Gastrocnemius medialis (tissue), 4 donors: ENCODE results near the gene ATG4D. TPM values are rescaled to one million over a fixed set of nuclear protein-coding genes. Genes with fewer than 3 reads are reported as not detected.

Source experiments
- ATAC-seq, 2 donors: fragments of 150-250 bp; one replicate each; pipeline ENCODE4 v1.9.1; 2016
- DNase-seq, 2 donors: peaks; one replicate each; pipeline ENCODE4 v3.0.0-alpha.2; 2019
- H3K27ac ChIP-seq, 4 donors: fragments of 200-600 bp; sonication (generic); 1 replicate in 1 of 4; 2 replicates in 3 of 4; pipeline ENCODE4 v1.5.1; 2016 to 2018; ENCODE audit warnings: mild to moderate bottlenecking in 2 of 4, moderate library complexity in 1 of 4
- H3K27me3 ChIP-seq, 3 donors: fragments of 200-600 bp; sonication (generic) in 2 of 3; 1 replicate in 1 of 3; 2 replicates in 2 of 3; pipeline versions ENCODE4 v1.5.1 to v1.6.0; 2016 to 2019; ENCODE audit warnings: mild to moderate bottlenecking in 1 of 3, moderate library complexity in 1 of 3
- H3K36me3 ChIP-seq, 2 donors: fragments of 200-600 bp; sonication (generic) in 1 of 2; one replicate each; pipeline ENCODE4 v1.5.1; 2017 to 2018
- H3K4me1 ChIP-seq, 2 donors: fragments of 200-600 bp; sonication (generic) in 1 of 2; one replicate each; pipeline ENCODE4 v1.5.1; 2016 to 2017; ENCODE audit warnings: mild to moderate bottlenecking in 2 of 2
- H3K4me3 ChIP-seq, 4 donors: fragments of 200-600 bp; sonication (generic) in 3 of 4; 1 replicate in 1 of 4; 2 replicates in 3 of 4; pipeline ENCODE4 v1.5.1; 2016 to 2019; ENCODE audit warnings: mild to moderate bottlenecking in 2 of 4
- H3K9me3 ChIP-seq, 3 donors: fragments of 200-600 bp; sonication (generic) in 2 of 3; 1 replicate in 1 of 3; 2 replicates in 2 of 3; pipeline ENCODE4 v1.5.1; 2016 to 2019
- POLR2A ChIP-seq, 2 donors: fragments of 450-650 bp; IDR thresholded peaks; one replicate each; pipeline ENCODE4 v1.6.1; 2017; ENCODE audit warnings: antibody characterized with exemption in 2 of 2, mild to moderate bottlenecking in 2 of 2, moderate library complexity in 2 of 2
- in situ Hi-C, 4 donors: fragments of 200-750 bp; cut with MboI; loops; one replicate each; pipeline versions ENCODE4 v1.15.0 to v1.8.0; 2017; ENCODE audit warnings: low sequenced_read_pairs in 4 of 4
- intact Hi-C: fragments of 100-400 bp; cut with DNase I; formaldehyde crosslinking; loops from one replicate; pipeline ENCODE4 v1.15.1; 2023; ENCODE audit warnings: low total_unique reads
- total RNA-seq, 4 donors: library from RNA; depleted of rRNA; stranded (reverse); fragments of >200 nt; gene quantifications; one replicate each; pipeline versions ENCODE4 v1.1.0 to v1.2.3, GENCODE V29; 2016
- TF ChIP-seq, protein P1 (sequence below), 5 experiments: fragments of 450-650 bp in 3 of 5; fragments of 200-600 bp in 2 of 5; sonication (generic) in 2 of 5; IDR thresholded peaks in 4 of 5; conservative IDR thresholded peaks in 1 of 5; 1 replicate in 4 of 5; 2 replicates in 1 of 5; pipeline ENCODE4 v1.5.1; 2016 to 2019; ENCODE audit warnings: antibody characterized with exemption in 5 of 5, mild to moderate bottlenecking in 3 of 5, moderate library complexity in 3 of 5

ATG4D gene
- total RNA-seq = 100 to 1,000 TPM in 2 of 4 donors, 10 to 100 TPM in 2; 67.6 to 127 (median 96.0) TPM

DNA sequence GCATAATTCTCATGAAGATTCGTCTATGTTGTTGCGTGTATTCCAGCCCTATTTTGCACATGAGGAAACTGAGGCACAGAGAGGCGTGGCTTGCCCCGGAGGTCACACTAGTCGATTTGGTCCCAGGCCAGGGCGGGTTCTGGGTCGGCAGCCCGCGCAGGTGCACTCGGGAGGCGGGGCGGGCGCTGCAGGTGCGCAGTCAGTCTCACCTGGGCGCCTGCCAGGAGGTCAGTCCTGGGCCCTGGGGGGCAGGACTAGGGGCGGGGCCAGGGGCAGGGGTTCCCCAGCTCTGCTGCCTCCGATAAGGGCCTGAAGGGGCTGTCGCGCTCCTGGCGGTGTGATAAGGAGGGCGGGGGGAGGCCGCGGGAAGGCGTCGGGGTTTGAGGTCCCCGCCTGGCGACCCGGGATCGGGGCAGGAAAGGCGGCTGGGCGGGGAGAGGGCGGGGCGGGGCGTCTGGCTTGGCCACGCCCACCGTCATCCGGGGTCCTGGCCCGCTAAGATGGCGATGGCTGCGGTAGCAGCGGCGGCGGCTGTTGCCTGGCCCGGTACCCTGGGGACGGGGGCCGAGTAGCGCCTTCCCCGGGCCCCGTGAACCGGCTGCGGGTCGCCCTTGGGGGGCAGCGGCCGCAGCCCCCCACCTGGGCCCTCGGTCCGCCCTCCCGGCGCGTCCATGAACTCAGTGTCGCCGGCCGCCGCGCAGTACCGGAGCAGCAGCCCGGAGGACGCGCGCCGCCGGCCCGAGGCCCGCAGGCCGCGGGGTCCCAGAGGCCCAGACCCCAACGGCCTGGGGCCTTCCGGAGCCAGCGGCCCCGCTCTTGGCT, at the start of gene ATG4D:
Gene ATG4D, plus strand, starts transcription at position 485 of the 822 bp plus-strand sequence. Its CDS starts 187 bp downstream, at position 672.
- peak; percentile 86 to 94 for ATAC-seq
- intact Hi-C loops = loop anchor here (1.0 to 2.0 kb wide), 2 partner anchors 23 to 41 kb away; partner anchors contain the start of genes KEAP1 and KRI1

DNA sequence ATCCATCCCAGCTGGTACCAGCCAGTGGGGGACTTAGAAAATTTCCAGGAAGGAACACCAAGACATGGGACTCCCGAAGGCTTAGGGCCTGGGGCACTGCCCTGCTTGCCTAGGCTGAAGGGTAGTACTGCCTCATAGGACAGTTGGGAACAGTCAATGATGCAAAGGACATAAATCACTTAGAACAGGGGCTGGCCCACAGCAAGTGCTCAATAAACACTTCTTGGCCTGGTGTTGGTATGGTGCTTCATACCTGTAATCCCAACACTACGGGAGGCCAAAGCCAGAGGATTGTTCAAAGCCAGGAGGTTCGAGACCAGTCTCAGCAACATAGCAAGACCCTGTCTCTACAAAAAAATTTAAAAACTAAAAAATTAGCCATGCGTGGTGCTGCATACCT, 46.3 kb upstream of the ATG4D start:
- in situ Hi-C loops = no loop called here
- TF ChIP-seq, protein P1, sequence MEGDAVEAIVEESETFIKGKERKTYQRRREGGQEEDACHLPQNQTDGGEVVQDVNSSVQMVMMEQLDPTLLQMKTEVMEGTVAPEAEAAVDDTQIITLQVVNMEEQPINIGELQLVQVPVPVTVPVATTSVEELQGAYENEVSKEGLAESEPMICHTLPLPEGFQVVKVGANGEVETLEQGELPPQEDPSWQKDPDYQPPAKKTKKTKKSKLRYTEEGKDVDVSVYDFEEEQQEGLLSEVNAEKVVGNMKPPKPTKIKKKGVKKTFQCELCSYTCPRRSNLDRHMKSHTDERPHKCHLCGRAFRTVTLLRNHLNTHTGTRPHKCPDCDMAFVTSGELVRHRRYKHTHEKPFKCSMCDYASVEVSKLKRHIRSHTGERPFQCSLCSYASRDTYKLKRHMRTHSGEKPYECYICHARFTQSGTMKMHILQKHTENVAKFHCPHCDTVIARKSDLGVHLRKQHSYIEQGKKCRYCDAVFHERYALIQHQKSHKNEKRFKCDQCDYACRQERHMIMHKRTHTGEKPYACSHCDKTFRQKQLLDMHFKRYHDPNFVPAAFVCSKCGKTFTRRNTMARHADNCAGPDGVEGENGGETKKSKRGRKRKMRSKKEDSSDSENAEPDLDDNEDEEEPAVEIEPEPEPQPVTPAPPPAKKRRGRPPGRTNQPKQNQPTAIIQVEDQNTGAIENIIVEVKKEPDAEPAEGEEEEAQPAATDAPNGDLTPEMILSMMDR (IDR thresholded peaks at IDR 0.05 in 4 of 5, conservative IDR thresholded peaks at IDR 0.05 in 1 of 5) = no peak
- TF ChIP-seq POLR2A (IDR thresholded peaks at IDR 0.05) = no peak
- peaks cover 33 to 57% of the 10 kb centered on the region in 2 donors for H3K4me1 ChIP-seq
- peak overlapping the region in 3 of 4 donors; percentile 20 to 100 (median 67) for H3K27ac ChIP-seq
- no peaks in the 10 kb centered on the region for H3K27me3 ChIP-seq
- no peak overlapping the region for H3K4me3 ChIP-seq
- DNase-seq (no peak), ATAC-seq (no peak)
- intact Hi-C loops = no loop called here
- H3K9me3 ChIP-seq = no peaks in the 10 kb centered on the region
- H3K36me3 ChIP-seq = peaks cover 0 to 54% of the 10 kb centered on the region in 2 donors

More for the DNA sequence above, at the start of gene ATG4D:
- TF ChIP-seq, protein P1 (IDR thresholded peaks at IDR 0.05 in 4 of 5, conservative IDR thresholded peaks at IDR 0.05 in 1 of 5) = no peak
- TF ChIP-seq POLR2A (IDR thresholded peaks at IDR 0.05) = peak; percentile 70 to 85
- H3K27me3 ChIP-seq = no peaks in the 10 kb centered on the region
- H3K4me1 ChIP-seq = peaks cover 15 to 18% of the 10 kb centered on the region in 2 donors
- peak; percentile 60 to 74 for DNase-seq
- peak within 1 kb of the TSS; percentile 89 to 96 (median 92) for H3K27ac ChIP-seq
- H3K4me3 ChIP-seq = peak within 1 kb of the TSS; percentile 68 to 94 (median 79)
- in situ Hi-C loops = loop anchor here in 1 of 4 donors (10.0 kb wide), 1 partner anchor 59 kb away; no protein-coding TSS in a partner anchor
- H3K9me3 ChIP-seq = no peaks in the 10 kb centered on the region
- peaks cover 0 to 28% of the 10 kb centered on the region in 2 donors for H3K36me3 ChIP-seq

DNA sequence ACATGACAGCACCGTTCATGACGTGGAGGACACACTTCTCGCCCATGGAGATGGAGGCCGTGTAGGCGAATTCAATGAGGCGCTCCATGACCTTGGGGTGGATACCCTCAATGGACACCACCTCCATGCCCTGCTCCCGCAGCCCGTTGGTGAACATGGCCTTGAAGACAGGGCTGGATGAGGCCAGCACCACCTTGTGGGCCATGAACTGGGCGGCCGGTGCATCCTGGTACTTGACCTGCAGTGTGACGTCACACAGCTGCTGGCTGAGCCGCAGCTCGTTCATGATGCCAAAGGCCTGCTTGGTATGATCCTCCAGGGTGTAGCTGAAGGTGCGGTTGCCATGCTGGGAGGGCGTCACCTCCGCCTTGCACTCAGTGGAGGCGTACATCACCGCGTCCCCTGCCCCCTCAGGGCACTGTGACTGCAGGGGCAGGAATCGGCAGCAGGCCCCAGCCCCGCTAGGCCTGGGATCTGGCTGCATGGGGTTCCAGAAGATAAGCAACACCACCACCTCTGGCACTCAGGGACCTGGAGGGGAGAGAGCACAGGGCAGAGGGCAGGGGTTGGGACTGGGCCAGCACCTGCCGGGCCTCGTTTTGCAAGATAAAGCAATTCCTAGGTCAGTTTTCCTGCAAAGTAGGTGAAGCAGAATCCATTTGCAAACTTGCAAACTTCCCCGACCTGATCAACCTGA, 44.0 kb upstream of the ATG4D start:
- TF ChIP-seq, protein P1 (IDR thresholded peaks at IDR 0.05 in 4 of 5, conservative IDR thresholded peaks at IDR 0.05 in 1 of 5) = no peak
- no peak for ATAC-seq
- in situ Hi-C loops = loop anchor here in 1 of 4 donors (10.0 kb wide), 1 partner anchor 65 kb away; the partner anchor contains the start of genes CDKN2D and KRI1
- intact Hi-C loops = loop anchor here (5.0 kb wide), 1 partner anchor 97 kb away; the partner anchor contains the start of gene CDC37
- Histone ChIP-seq H3K4me1 (peaks cover 30 to 57% of the 10 kb centered on the region in 2 donors), H3K9me3 (no peaks in the 10 kb centered on the region), H3K27me3 (no peaks in the 10 kb centered on the region), H3K4me3 (no peak overlapping the region), H3K27ac (peak overlapping the region in 2 of 4 donors; percentile 67 to 100), H3K36me3 (peaks cover 0 to 40% of the 10 kb centered on the region in 2 donors)
- DNase-seq = no peak

DNA sequence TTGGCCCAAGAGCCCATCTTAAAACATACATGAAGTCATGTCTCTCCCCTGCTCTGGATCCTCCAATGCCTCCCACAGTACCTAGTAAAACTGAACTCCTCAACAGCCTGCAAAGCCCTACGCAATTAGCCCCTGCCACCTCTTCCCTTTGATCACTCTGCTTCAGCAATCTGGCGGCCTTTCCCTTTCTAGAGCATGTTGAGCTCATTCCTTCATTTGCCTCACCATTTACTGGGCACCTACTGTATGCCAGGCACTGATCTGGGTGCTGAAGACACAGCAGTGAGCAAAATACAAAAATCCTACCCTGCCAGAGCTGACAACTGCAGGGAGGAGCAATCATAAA, 43.5 kb upstream of the ATG4D start:
- peaks cover 0 to 35% of the 10 kb centered on the region in 2 donors for H3K36me3 ChIP-seq
- H3K27ac ChIP-seq = peak overlapping the region in 3 of 4 donors; percentile 96 to 100 (median 99)
- DNase-seq (no peak), ATAC-seq (no peak)
- H3K27me3 ChIP-seq = no peaks in the 10 kb centered on the region
- no peak overlapping the region for H3K4me3 ChIP-seq
- in situ Hi-C loops = loop anchor here in 1 of 4 donors (10.0 kb wide), 1 partner anchor 65 kb away; the partner anchor contains the start of genes CDKN2D and KRI1
- intact Hi-C loops = loop anchor here (5.0 kb wide), 1 partner anchor 98 kb away; the partner anchor contains the start of gene CDC37
- no peak for TF ChIP-seq POLR2A (IDR thresholded peaks at IDR 0.05)
- TF ChIP-seq, protein P1 (IDR thresholded peaks at IDR 0.05 in 4 of 5, conservative IDR thresholded peaks at IDR 0.05 in 1 of 5) = no peak
- peaks cover 30 to 57% of the 10 kb centered on the region in 2 donors for H3K4me1 ChIP-seq
- H3K9me3 ChIP-seq = no peaks in the 10 kb centered on the region
